Hypothalamus (tissue), 51 donors: ENCODE results near the gene MTREX.

Experiments used
- DNase-seq, 51 donors: peaks; one replicate each; lab custom pipeline; 2025; lab: John Stamatoyannopoulos, UW

MTREX gene

GRCh38 chr5:55324006-55324405, 16.2 kb downstream of the MTREX start:
- no peak for DNase-seq

GRCh38 chr5:55324815-55325418, 17.1 kb downstream of the MTREX start:
- DNase-seq, result peak in 1 of 51 donors; percentile 10

GRCh38 chr5:55325621-55326020, 17.8 kb downstream of the MTREX start:
- DNase-seq, result no peak

- DNase-seq, result no peak
Observed at GRCh38 chr5:55327281-55327680, 19.5 kb downstream of the MTREX start.

GRCh38 chr5:55331321-55331720, 23.5 kb downstream of the MTREX start:
- DNase-seq, result no peak

- DNase-seq, result no peak
Observed at GRCh38 chr5:55333017-55333416, 25.2 kb downstream of the MTREX start.

- DNase-seq, result no peak
Observed at GRCh38 chr5:55333811-55334210, 26.0 kb downstream of the MTREX start.

- no peak for DNase-seq
Observed at GRCh38 chr5:55338092-55338613, 30.4 kb downstream of the MTREX start.

- DNase-seq, result peak in 1 of 51 donors; percentile 2
Observed at GRCh38 chr5:55338810-55339243, 31.0 kb downstream of the MTREX start.

GRCh38 chr5:55343107-55343506, 35.3 kb downstream of the MTREX start:
- DNase-seq, result no peak

GRCh38 chr5:55343609-55344008, 35.8 kb downstream of the MTREX start:
- DNase-seq, result no peak

GRCh38 chr5:55344392-55344992, 36.7 kb downstream of the MTREX start:
- peak in 26 of 51 donors; percentile 3 to 77 (median 25) for DNase-seq

- DNase-seq, result no peak
Observed at GRCh38 chr5:55345327-55345726, 37.5 kb downstream of the MTREX start.

GRCh38 chr5:55347786-55348185, 40.0 kb downstream of the MTREX start:
- DNase-seq, result no peak

- no peak for DNase-seq
Observed at GRCh38 chr5:55350754-55351153, 43.0 kb downstream of the MTREX start.

- no peak for DNase-seq
Observed at GRCh38 chr5:55356896-55357295, 49.1 kb downstream of the MTREX start.

- no peak for DNase-seq
Observed at GRCh38 chr5:55360190-55360589, 52.4 kb downstream of the MTREX start.

- no peak for DNase-seq
Observed at GRCh38 chr5:55363856-55364255, 56.1 kb downstream of the MTREX start.

GRCh38 chr5:55364537-55365055, 56.8 kb downstream of the MTREX start:
- DNase-seq, result no peak

- no peak for DNase-seq
Observed at GRCh38 chr5:55370291-55370925, 62.6 kb downstream of the MTREX start.

- DNase-seq, result no peak
Observed at GRCh38 chr5:55371145-55371544, 63.4 kb downstream of the MTREX start.
